ENCODE results near the gene EEF1A2.

- TF ChIP-seq CTCF (IDR thresholded peaks at IDR 0.05) (no peak), POLR2A (IDR thresholded peaks at IDR 0.05) (no peak)
Observed at GRCh38 chr20:63466861-63467260, 32.0 kb downstream of the EEF1A2 start.

Measured in lower leg skin (tissue), 3 donors.